ENCODE results near the gene ENKD1. TPM values are rescaled to one million over a fixed set of nuclear protein-coding genes. Genes with fewer than 3 reads are reported as not detected.

Gene ENKD1
- total and polyA plus RNA-seq, 2 of the 13 experiments (the other 11 are each of a cell fraction or from before 2014, with no cell fraction given), result 10.8 to 20.8 TPM

GRCh38 chr16:67659675-67660563 lies 6.6 kb downstream of the ENKD1 start, which contains the start of gene ACD (continued):
- TF ChIP-seq MXD1 (CRISPR knock-in tag; IDR thresholded peaks at IDR 0.05), result peak; percentile 41; the same call in 1 of the 2 replicates
- TF ChIP-seq ZFP1 (CRISPR knock-in tag; IDR thresholded peaks at IDR 0.05), result peak; percentile 61
- no peak for TF ChIP-seq PTBP1 (IDR thresholded peaks at IDR 0.05; ENCODE audit: low read depth, low read length, poor library complexity, severe bottlenecking)
- TF ChIP-seq LCORL (IDR thresholded peaks at IDR 0.05), result no peak
- no peak for TF ChIP-seq LCORL (CRISPR knock-in tag; IDR thresholded peaks at IDR 0.05)
- peak; percentile 26; the same call in 1 of the 2 replicates for TF ChIP-seq ATF2 (CRISPR knock-in tag; IDR thresholded peaks at IDR 0.05)
- TF ChIP-seq ZNF280D (CRISPR knock-in tag; IDR thresholded peaks at IDR 0.05), result peak; percentile 85
- peak; percentile 60 for TF ChIP-seq ZNF263 (CRISPR knock-in tag; IDR thresholded peaks at IDR 0.05)
- peak; percentile 74 for TF ChIP-seq PHF5A (CRISPR knock-in tag; IDR thresholded peaks at IDR 0.05; ENCODE audit: low read depth, unreplicated experiment)
- peak; percentile 45; the same call in 1 of the 2 replicates for TF ChIP-seq IRX3 (CRISPR knock-in tag; IDR thresholded peaks at IDR 0.05; ENCODE audit: borderline replicate concordance, low read depth)
- TF ChIP-seq KDM1A (CRISPR knock-in tag; IDR thresholded peaks at IDR 0.05), result peak; percentile 19; the same call in 1 of the 2 replicates
- peak; percentile 53 for TF ChIP-seq ZNF768 (CRISPR knock-in tag; IDR thresholded peaks at IDR 0.05)
- TF ChIP-seq ZSCAN31 (CRISPR knock-in tag; IDR thresholded peaks at IDR 0.05; ENCODE audit: low read depth), result peak; percentile 64; the same call in 1 of the 2 replicates
- TF ChIP-seq KAT8 (CRISPR knock-in tag; IDR thresholded peaks at IDR 0.05), result peak; percentile 89
- peak; percentile 24 for TF ChIP-seq RARA (CRISPR knock-in tag; IDR thresholded peaks at IDR 0.05)
- TF ChIP-seq ZNF264 (CRISPR knock-in tag; IDR thresholded peaks at IDR 0.05), result peak; percentile 10; the same call in 1 of the 2 replicates
- TF ChIP-seq ZNF773 (CRISPR knock-in tag; IDR thresholded peaks at IDR 0.05; ENCODE audit: borderline replicate concordance), result peak; percentile 49; the same call in 1 of the 2 replicates
- TF ChIP-seq RNF2 (conservative IDR thresholded peaks at IDR 0.05; ENCODE audit: low read depth), result peak; percentile 81
- peak; percentile 92 for TF ChIP-seq ASH2L (IDR thresholded peaks at IDR 0.05; ENCODE audit: insufficient read length, low read depth, low read length)
- TF ChIP-seq TFE3 (CRISPR knock-in tag; IDR thresholded peaks at IDR 0.05), result peak; percentile 48

Data from HepG2 (cell line).